Neural progenitor cell (in vitro differentiated cells): Measurements from ENCODE around the gene SHISA5. TPM values are rescaled to one million over a fixed set of nuclear protein-coding genes. Genes with fewer than 3 reads are reported as not detected.

Experiments used
- DNase-seq: peaks from one replicate; pipeline ENCODE4 v3.0.0-alpha.2; 2016; ENCODE audit warnings: low spot score
- H2AFZ ChIP-seq: fragments of 200-600 bp; sonication (generic); replicated peaks from 2 replicates; pipeline ENCODE4 v1.6.1; 2016; ENCODE audit warnings: antibody characterized with exemption
- H3F3A ChIP-seq: fragments of 200-600 bp; sonication (generic); 2 replicates; pipeline ENCODE4 v1.6.1; 2016; ENCODE audit warnings: antibody characterized with exemption, low read depth
- H3K27ac ChIP-seq: fragments of 200-600 bp; sonication (generic); 2 replicates; pipeline ENCODE4 v1.5.1; 2016; ENCODE audit warnings: mild to moderate bottlenecking
- H3K27me3 ChIP-seq: fragments of 200-600 bp; sonication (generic); 2 replicates; pipeline ENCODE4 v1.6.1; 2016; ENCODE audit warnings: mild to moderate bottlenecking, moderate library complexity
- H3K36me3 ChIP-seq: fragments of 200-600 bp; sonication (generic); 2 replicates; pipeline ENCODE4 v1.5.1; 2016
- H3K4me1 ChIP-seq: fragments of 200-600 bp; sonication (generic); 2 replicates; pipeline ENCODE4 v1.6.1; 2016; ENCODE audit warnings: mixed run types
- H3K4me2 ChIP-seq: fragments of 200-600 bp; sonication (generic); 2 replicates; pipeline ENCODE4 v1.6.1; 2016
- H3K4me3 ChIP-seq: fragments of 200-600 bp; sonication (generic); 2 replicates; pipeline ENCODE4 v1.5.1; 2016
- H3K79me2 ChIP-seq: fragments of 200-600 bp; sonication (generic); 2 replicates; pipeline ENCODE4 v1.6.1; 2016; ENCODE audit warnings: low read depth
- H3K9ac ChIP-seq: fragments of 200-600 bp; sonication (generic); 2 replicates; pipeline ENCODE4 v1.6.1; 2016
- H3K9me3 ChIP-seq: fragments of 200-600 bp; sonication (generic); 2 replicates; pipeline ENCODE4 v1.5.1; 2016; ENCODE audit warnings: low read depth
- H4K20me1 ChIP-seq: fragments of 200-600 bp; sonication (generic); 2 replicates; pipeline ENCODE4 v1.6.1; 2016; ENCODE audit warnings: low read depth
- H3K27ac Mint-ChIP-seq: 3 replicates; pipeline ENCODE4 v1.8.0; 2021; ENCODE audit warnings: mixed read lengths
- H3K27me3 Mint-ChIP-seq: 2 replicates; pipeline ENCODE4 v1.8.0; 2022; ENCODE audit warnings: low read depth, mild to moderate bottlenecking, inconsistent platforms, moderate library complexity, mixed read lengths; ENCODE audit not compliant: insufficient read depth
- H3K36me3 Mint-ChIP-seq: 3 replicates; pipeline ENCODE4 v1.8.0; 2021; ENCODE audit warnings: mixed read lengths
- H3K4me1 Mint-ChIP-seq: 3 replicates; pipeline ENCODE4 v1.8.0; 2021; ENCODE audit warnings: mixed read lengths
- H3K4me3 Mint-ChIP-seq: 3 replicates; pipeline ENCODE4 v1.8.0; 2021; ENCODE audit warnings: mild to moderate bottlenecking, moderate library complexity, mixed read lengths
- H3K9me3 Mint-ChIP-seq: 3 replicates; pipeline ENCODE4 v1.8.0; 2020; ENCODE audit warnings: mixed read lengths
- EZH2 ChIP-seq: fragments of 200-600 bp; sonication (generic); IDR thresholded peaks from 2 replicates; pipeline ENCODE4 v1.6.1; 2017; ENCODE audit warnings: antibody characterized with exemption, mild to moderate bottlenecking, moderate library complexity
- EZH2phosphoT487 ChIP-seq: fragments of 200-600 bp; sonication (generic); IDR thresholded peaks from 2 replicates; pipeline ENCODE4 v1.6.1; 2017; ENCODE audit warnings: antibody characterized with exemption
- total RNA-seq: library from RNA; depleted of rRNA; stranded (reverse); fragments of >200 nt; gene quantifications from 2 replicates; pipeline ENCODE4 v1.2.3, GENCODE V29; 2015; ENCODE audit warnings: low replicate concordance
- TF ChIP-seq, protein P1 (sequence below): fragments of 200-600 bp; sonication (generic); IDR thresholded peaks from 2 replicates; pipeline ENCODE4 v1.5.1; 2017; ENCODE audit warnings: antibody characterized with exemption, mild to moderate bottlenecking

Gene SHISA5
- total RNA-seq, 1 donor from 2014 or later = 54.8 TPM

DNA sequence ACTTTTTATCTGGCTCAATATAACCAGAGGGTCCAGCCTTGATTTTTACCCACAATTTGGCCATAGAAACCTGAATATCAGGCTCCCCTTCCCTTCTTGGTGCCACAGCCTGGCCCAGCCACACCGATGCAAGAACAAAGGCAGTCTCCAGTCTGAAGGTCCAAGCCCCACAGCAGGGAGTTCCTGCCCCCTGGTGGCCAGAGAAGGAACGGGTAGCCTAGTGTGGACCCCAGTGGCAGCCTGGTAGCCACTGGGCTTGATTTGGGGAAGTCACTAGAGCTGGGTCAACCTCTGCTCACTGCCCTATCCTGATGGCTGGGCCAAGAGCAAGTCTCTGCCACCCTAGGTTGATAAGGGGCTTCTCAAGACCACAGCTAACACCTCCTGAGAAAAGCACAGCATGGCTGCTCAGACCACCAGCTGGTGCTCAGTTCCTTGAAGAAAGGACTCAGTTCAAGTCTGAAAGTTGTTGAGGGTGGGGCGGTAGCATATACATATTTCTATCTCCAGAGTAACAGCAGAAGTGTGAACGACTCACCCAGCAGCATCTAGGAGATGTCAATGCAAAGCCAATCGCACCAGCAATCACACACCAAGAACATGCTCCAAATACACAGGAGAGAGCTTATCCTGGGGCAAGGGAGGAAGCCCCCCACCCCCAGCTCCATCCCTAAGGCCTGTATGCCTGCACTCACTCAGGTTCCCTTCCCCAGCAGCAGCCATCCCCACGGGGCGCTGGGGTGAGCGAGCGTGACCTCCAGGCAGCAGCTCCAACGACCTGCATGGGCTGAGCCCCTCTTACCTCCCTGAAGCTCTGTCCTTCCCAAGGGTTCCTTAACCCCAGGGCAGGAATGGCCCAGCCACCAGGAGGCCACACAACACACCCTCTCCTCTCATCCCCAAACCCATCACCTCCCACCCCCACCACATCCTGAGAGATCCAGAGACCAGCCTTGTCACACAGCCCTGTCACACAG lies 45.0 kb upstream of the SHISA5 start:
- no peak overlapping the region for H2AFZ ChIP-seq
- H3K36me3 ChIP-seq = no peaks in the 10 kb centered on the region
- peaks cover 3% of the 10 kb centered on the region for H3K27me3 Mint-ChIP-seq
- H3K4me3 Mint-ChIP-seq = no peak overlapping the region
- H3K27ac Mint-ChIP-seq = peak overlapping the region; percentile 17
- no peaks in the 10 kb centered on the region for H3K27me3 ChIP-seq
- H3K9me3 ChIP-seq = no peaks in the 10 kb centered on the region
- no peak overlapping the region for H3K4me2 ChIP-seq
- no peak overlapping the region for H3K4me3 ChIP-seq
- H3K4me1 ChIP-seq = no peaks in the 10 kb centered on the region
- DNase-seq = peak; percentile 87
- no peaks in the 10 kb centered on the region for H3K9me3 Mint-ChIP-seq
- peaks cover 26% of the 10 kb centered on the region for H3K36me3 Mint-ChIP-seq
- peaks cover 21% of the 10 kb centered on the region for H3K4me1 Mint-ChIP-seq
- peaks cover 11% of the 10 kb centered on the region for H3F3A ChIP-seq
- no peak overlapping the region for H3K27ac ChIP-seq
- no peak overlapping the region for H3K9ac ChIP-seq
- peaks cover 47% of the 10 kb centered on the region for H4K20me1 ChIP-seq
- TF ChIP-seq EZH2 (no peak), EZH2phosphoT487 (no peak)
- TF ChIP-seq, protein P1, sequence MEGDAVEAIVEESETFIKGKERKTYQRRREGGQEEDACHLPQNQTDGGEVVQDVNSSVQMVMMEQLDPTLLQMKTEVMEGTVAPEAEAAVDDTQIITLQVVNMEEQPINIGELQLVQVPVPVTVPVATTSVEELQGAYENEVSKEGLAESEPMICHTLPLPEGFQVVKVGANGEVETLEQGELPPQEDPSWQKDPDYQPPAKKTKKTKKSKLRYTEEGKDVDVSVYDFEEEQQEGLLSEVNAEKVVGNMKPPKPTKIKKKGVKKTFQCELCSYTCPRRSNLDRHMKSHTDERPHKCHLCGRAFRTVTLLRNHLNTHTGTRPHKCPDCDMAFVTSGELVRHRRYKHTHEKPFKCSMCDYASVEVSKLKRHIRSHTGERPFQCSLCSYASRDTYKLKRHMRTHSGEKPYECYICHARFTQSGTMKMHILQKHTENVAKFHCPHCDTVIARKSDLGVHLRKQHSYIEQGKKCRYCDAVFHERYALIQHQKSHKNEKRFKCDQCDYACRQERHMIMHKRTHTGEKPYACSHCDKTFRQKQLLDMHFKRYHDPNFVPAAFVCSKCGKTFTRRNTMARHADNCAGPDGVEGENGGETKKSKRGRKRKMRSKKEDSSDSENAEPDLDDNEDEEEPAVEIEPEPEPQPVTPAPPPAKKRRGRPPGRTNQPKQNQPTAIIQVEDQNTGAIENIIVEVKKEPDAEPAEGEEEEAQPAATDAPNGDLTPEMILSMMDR = peak; percentile 94
- H3K79me2 ChIP-seq = peaks cover 16% of the 10 kb centered on the region

DNA sequence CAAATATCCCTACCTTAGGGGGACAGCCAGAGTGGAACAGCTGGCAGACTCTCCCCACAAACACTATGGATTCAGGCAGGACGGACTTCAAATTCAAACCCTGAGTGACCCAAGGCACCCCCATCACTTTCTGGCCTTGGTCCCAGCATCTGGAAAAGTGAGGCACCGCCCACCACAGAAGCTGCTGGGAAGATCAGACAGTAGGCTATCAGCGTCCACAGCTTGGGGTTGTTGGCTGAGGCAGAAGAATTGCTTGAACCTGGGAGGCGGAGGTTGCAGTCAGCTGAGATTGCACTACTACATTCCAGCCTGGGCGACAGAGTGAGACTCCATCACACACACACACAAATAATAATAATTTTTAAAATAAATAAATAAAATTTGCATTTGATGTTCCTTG lies 44.2 kb upstream of the SHISA5 start:
- Histone ChIP-seq H3K36me3 (no peaks in the 10 kb centered on the region), H3K4me3 (no peak overlapping the region), H3K9me3 (no peaks in the 10 kb centered on the region), H3K9ac (no peak overlapping the region), H3K27me3 (no peaks in the 10 kb centered on the region), H3F3A (peaks cover 11% of the 10 kb centered on the region), H3K79me2 (peaks cover 7% of the 10 kb centered on the region), H3K4me1 (no peaks in the 10 kb centered on the region), H3K4me2 (no peak overlapping the region), H4K20me1 (peaks cover 38% of the 10 kb centered on the region), H3K27ac (no peak overlapping the region), H2AFZ (no peak overlapping the region)
- peaks cover 3% of the 10 kb centered on the region for H3K27me3 Mint-ChIP-seq
- no peak overlapping the region for H3K4me3 Mint-ChIP-seq
- no peak for DNase-seq
- H3K4me1 Mint-ChIP-seq = peaks cover 17% of the 10 kb centered on the region
- no peaks in the 10 kb centered on the region for H3K9me3 Mint-ChIP-seq
- H3K27ac Mint-ChIP-seq = no peak overlapping the region
- TF ChIP-seq EZH2phosphoT487 (no peak), EZH2 (no peak)
- TF ChIP-seq, protein P1 = no peak
- peaks cover 32% of the 10 kb centered on the region for H3K36me3 Mint-ChIP-seq

DNA sequence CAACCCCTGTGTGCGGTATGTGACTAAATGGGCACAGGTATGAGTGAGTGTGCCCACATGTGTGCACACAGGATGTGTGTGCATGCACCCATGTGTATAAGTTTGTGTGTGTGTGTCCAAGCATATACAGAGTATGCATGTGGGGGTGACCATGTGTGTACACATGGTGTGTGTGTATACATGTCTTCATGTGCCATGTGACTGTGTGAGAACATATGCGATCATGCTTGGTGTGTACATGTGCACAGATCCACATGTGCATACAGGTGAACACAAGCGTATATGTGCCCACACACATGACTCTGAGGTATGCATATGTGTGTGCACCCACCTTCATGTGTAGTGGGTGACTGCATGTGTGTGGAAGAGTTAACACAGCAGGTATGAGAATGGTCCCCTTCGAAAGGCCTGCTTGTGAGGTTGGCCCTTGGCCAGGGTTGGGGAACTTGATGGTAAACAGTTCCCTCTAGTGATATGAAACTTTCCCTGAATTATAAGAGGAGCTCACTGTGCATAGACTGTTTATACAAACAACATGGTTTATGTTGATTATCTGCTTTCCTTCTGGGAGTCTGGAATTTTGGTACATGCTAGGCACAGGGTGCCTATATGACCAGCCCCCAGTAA lies 42.3 kb upstream of the SHISA5 start:
- TF ChIP-seq, protein P1 = no peak
- no peak for TF ChIP-seq EZH2
- TF ChIP-seq EZH2phosphoT487 = no peak
- Histone ChIP-seq H3K9ac (no peak overlapping the region), H3K79me2 (no peaks in the 10 kb centered on the region), H3K4me2 (no peak overlapping the region), H4K20me1 (peaks cover 21% of the 10 kb centered on the region), H3K36me3 (no peaks in the 10 kb centered on the region), H3K4me1 (no peaks in the 10 kb centered on the region), H3K27ac (no peak overlapping the region), H3K9me3 (no peaks in the 10 kb centered on the region), H3F3A (peaks cover 11% of the 10 kb centered on the region), H3K4me3 (no peak overlapping the region), H2AFZ (no peak overlapping the region), H3K27me3 (no peaks in the 10 kb centered on the region)
- Mint-ChIP-seq H3K27ac (no peak overlapping the region), H3K4me1 (peaks cover 13% of the 10 kb centered on the region), H3K36me3 (peaks cover 43% of the 10 kb centered on the region), H3K9me3 (no peaks in the 10 kb centered on the region), H3K4me3 (no peak overlapping the region), H3K27me3 (peaks cover 5% of the 10 kb centered on the region)
- no peak for DNase-seq
